ENCODE measurements around the gene GNG7.

The GNG7 gene

GRCh38 chr19:2529473-2529918 lies 173.0 kb downstream of the GNG7 start:
- H3K36me3 ChIP-seq (ENCODE audit: insufficient read depth, low read length), result no peaks in the 10 kb centered on the region
- H3K9me2 ChIP-seq (replicated peaks; ENCODE audit: low read depth, low read length), result no peaks in the 10 kb centered on the region
- H3K79me2 ChIP-seq (ENCODE audit: insufficient read depth, low read length), result no peaks in the 10 kb centered on the region
- no peaks in the 10 kb centered on the region for H4K20me1 ChIP-seq (ENCODE audit: insufficient read depth, low read length, poor library complexity, severe bottlenecking)
- H3K4me2 ChIP-seq (ENCODE audit: low read depth, low read length, poor library complexity, severe bottlenecking), result no peak overlapping the region
- H3K9me3 ChIP-seq (ENCODE audit: insufficient read depth, low read depth, low read length), result no peaks in the 10 kb centered on the region; the same call in 1 of the 2 replicates
- H3K4me3 ChIP-seq (ENCODE audit: low read length, poor library complexity, severe bottlenecking), result no peak overlapping the region
- TF ChIP-seq CTCF (conservative IDR thresholded peaks at IDR 0.05; ENCODE audit: low read length), result no peak
- no peak for TF ChIP-seq EZH2phosphoT487 (IDR thresholded peaks at IDR 0.05; ENCODE audit: borderline replicate concordance)
- H3K27me3 ChIP-seq (ENCODE audit: insufficient read depth, low read length, poor library complexity, severe bottlenecking), result no peaks in the 10 kb centered on the region
- H3K4me1 ChIP-seq (ENCODE audit: insufficient read depth, low read length, poor library complexity, severe bottlenecking), result no peaks in the 10 kb centered on the region
- no peaks in the 10 kb centered on the region; the same call in 1 of the 2 replicates for H3F3A ChIP-seq (ENCODE audit: low read depth)
- no peak overlapping the region for H3K9ac ChIP-seq (ENCODE audit: low read depth, low read length, poor library complexity, severe bottlenecking)
- H2AFZ ChIP-seq (ENCODE audit: low read length), result no peak overlapping the region

GRCh38 chr19:2528675-2529101 lies 173.8 kb downstream of the GNG7 start:
- Histone ChIP-seq H3K9me3 (ENCODE audit: insufficient read depth, low read depth, low read length) (no peaks in the 10 kb centered on the region; the same call in 1 of the 2 replicates), H3K9ac (ENCODE audit: low read depth, low read length, poor library complexity, severe bottlenecking) (no peak overlapping the region), H3K4me2 (ENCODE audit: low read depth, low read length, poor library complexity, severe bottlenecking) (no peak overlapping the region), H2AFZ (ENCODE audit: low read length) (no peak overlapping the region), H3K36me3 (ENCODE audit: insufficient read depth, low read length) (no peaks in the 10 kb centered on the region), H3K4me3 (ENCODE audit: low read length, poor library complexity, severe bottlenecking) (no peak overlapping the region), H3K9me2 (replicated peaks; ENCODE audit: low read depth, low read length) (no peaks in the 10 kb centered on the region), H3K79me2 (ENCODE audit: insufficient read depth, low read length) (no peaks in the 10 kb centered on the region), H3K4me1 (ENCODE audit: insufficient read depth, low read length, poor library complexity, severe bottlenecking) (no peaks in the 10 kb centered on the region), H3F3A (ENCODE audit: low read depth) (no peaks in the 10 kb centered on the region), H3K27me3 (ENCODE audit: insufficient read depth, low read length, poor library complexity, severe bottlenecking) (no peaks in the 10 kb centered on the region), H4K20me1 (ENCODE audit: insufficient read depth, low read length, poor library complexity, severe bottlenecking) (no peaks in the 10 kb centered on the region)
- TF ChIP-seq CTCF (conservative IDR thresholded peaks at IDR 0.05; ENCODE audit: low read length), result no peak
- TF ChIP-seq EZH2phosphoT487 (IDR thresholded peaks at IDR 0.05; ENCODE audit: borderline replicate concordance), result no peak

- H3K9ac ChIP-seq (ENCODE audit: low read depth, low read length, poor library complexity, severe bottlenecking), result no peak overlapping the region
- H3K4me2 ChIP-seq (ENCODE audit: low read depth, low read length, poor library complexity, severe bottlenecking), result no peak overlapping the region
- TF ChIP-seq CTCF (conservative IDR thresholded peaks at IDR 0.05; ENCODE audit: low read length), result no peak
- no peak for TF ChIP-seq EZH2phosphoT487 (IDR thresholded peaks at IDR 0.05; ENCODE audit: borderline replicate concordance)
These were observed 174.8 kb downstream of the GNG7 start for GRCh38 chr19:2527686-2528085.

More at GRCh38 chr19:2527686-2528085, 174.8 kb downstream of the GNG7 start:
- no peaks in the 10 kb centered on the region for H3K27me3 ChIP-seq (ENCODE audit: insufficient read depth, low read length, poor library complexity, severe bottlenecking)
- H3K4me1 ChIP-seq (ENCODE audit: insufficient read depth, low read length, poor library complexity, severe bottlenecking), result no peaks in the 10 kb centered on the region
- H2AFZ ChIP-seq (ENCODE audit: low read length), result no peak overlapping the region
- no peaks in the 10 kb centered on the region for H3K36me3 ChIP-seq (ENCODE audit: insufficient read depth, low read length)
- H3K4me3 ChIP-seq (ENCODE audit: low read length, poor library complexity, severe bottlenecking), result no peak overlapping the region
- no peaks in the 10 kb centered on the region for H3K79me2 ChIP-seq (ENCODE audit: insufficient read depth, low read length)
- no peaks in the 10 kb centered on the region for H4K20me1 ChIP-seq (ENCODE audit: insufficient read depth, low read length, poor library complexity, severe bottlenecking)
- no peaks in the 10 kb centered on the region for H3F3A ChIP-seq (ENCODE audit: low read depth)
- H3K9me3 ChIP-seq (ENCODE audit: insufficient read depth, low read depth, low read length), result no peaks in the 10 kb centered on the region; the same call in 1 of the 2 replicates
- no peaks in the 10 kb centered on the region for H3K9me2 ChIP-seq (replicated peaks; ENCODE audit: low read depth, low read length)
